IMR-90 (cell line): Measurements from ENCODE around the gene TAF1L. TPM values are rescaled to one million over a fixed set of nuclear protein-coding genes. Genes with fewer than 3 reads are reported as not detected.

Experiments
- ATAC-seq: fragments of 200-7000 bp; cut with Tn5 transposase; 2 replicates; pipeline ENCODE4 v1.9.1; 2020; ENCODE audit warnings: low read depth, mild to moderate bottlenecking, moderate library complexity
- BruUV-seq: library from RNA; stranded (reverse); fragments of 400-500 nt; replicated peaks from 2 replicates; lab custom pipeline; 2021; lab: Mats Ljungman, UMichigan
- CTCF ChIA-PET: fragments of 300-600 bp; formaldehyde crosslinking; extraction: SDS; loops from one replicate; lab custom pipeline; 2021; ENCODE audit warnings: antibody characterized with exemption; lab: Yijun Ruan, JAX
- POLR2A ChIA-PET: fragments of 300-600 bp; sonication (Branson Sonifier 250); formaldehyde crosslinking; loops from one replicate; lab custom pipeline; 2022; ENCODE audit warnings: antibody characterized with exemption; ENCODE audit not compliant: unreplicated experiment; lab: Charles Lee
- DNase-seq: peaks from one replicate; pipeline ENCODE4 v3.0.0; 2013
- H2AFZ ChIP-seq: replicated peaks from 2 replicates; pipeline ENCODE3; 2013; ENCODE audit warnings: low read length, mild to moderate bottlenecking; ENCODE audit not compliant: poor library complexity
- H2AK5ac ChIP-seq: 2 replicates; pipeline ENCODE4 v1.6.1; 2013; ENCODE audit warnings: low read depth, low read length, inconsistent platforms
- H2AK9ac ChIP-seq: replicated peaks from 2 replicates; pipeline ENCODE3; 2013; ENCODE audit warnings: mild to moderate bottlenecking, low read depth, low read length, moderate library complexity; ENCODE audit not compliant: poor library complexity
- H2BK120ac ChIP-seq: 2 replicates; pipeline ENCODE4 v1.6.1; 2013; ENCODE audit warnings: low read depth, low read length, inconsistent platforms
- H2BK15ac ChIP-seq: 3 replicates; pipeline ENCODE4 v1.6.1; 2013; ENCODE audit warnings: low read depth, low read length, inconsistent platforms
- H2BK20ac ChIP-seq: 2 replicates; pipeline ENCODE4 v1.6.1; 2013; ENCODE audit warnings: low read depth, mild to moderate bottlenecking, inconsistent platforms, low read length, moderate library complexity
- H2BK5ac ChIP-seq: 2 replicates; pipeline ENCODE4 v1.6.1; 2013; ENCODE audit warnings: mild to moderate bottlenecking, low read depth, low read length, inconsistent platforms; ENCODE audit not compliant: poor library complexity, severe bottlenecking
- H3K14ac ChIP-seq: replicated peaks from 2 replicates; pipeline ENCODE4 v1.6.1; 2013; ENCODE audit warnings: low read depth, low read length, inconsistent platforms
- H3K18ac ChIP-seq: 2 replicates; pipeline ENCODE4 v1.6.1; 2013; ENCODE audit warnings: low read depth, low read length, control low read depth
- H3K23ac ChIP-seq: 2 replicates; pipeline ENCODE4 v1.6.1; 2013; ENCODE audit warnings: low read depth, low read length, inconsistent platforms
- H3K27ac ChIP-seq: 2 replicates; pipeline ENCODE4 v1.5.1; 2013; ENCODE audit warnings: mild to moderate bottlenecking, control low read depth, low read length; ENCODE audit not compliant: insufficient read depth
- H3K27me3 ChIP-seq: 2 replicates; pipeline ENCODE4 v1.6.1; 2013; ENCODE audit warnings: low read length; ENCODE audit not compliant: control insufficient read depth, insufficient read depth
- H3K36me3 ChIP-seq: 2 replicates; pipeline ENCODE4 v1.6.1; 2013; ENCODE audit warnings: low read length, mixed read lengths; ENCODE audit not compliant: control insufficient read depth, insufficient read depth
- H3K4ac ChIP-seq: 2 replicates; pipeline ENCODE4 v1.6.1; 2013; ENCODE audit warnings: low read depth, low read length, inconsistent platforms
- H3K4me1 ChIP-seq: 2 replicates; pipeline ENCODE4 v1.6.1; 2013; ENCODE audit warnings: low read length, mixed read lengths; ENCODE audit not compliant: control insufficient read depth, insufficient read depth
- H3K4me2 ChIP-seq: 2 replicates; pipeline ENCODE4 v1.6.1; 2013; ENCODE audit warnings: low read depth, mild to moderate bottlenecking, control low read depth, low read length, moderate library complexity
- H3K4me3 ChIP-seq: 2 replicates; pipeline ENCODE4 v1.5.1; 2013; ENCODE audit warnings: low read depth, mild to moderate bottlenecking, control low read depth, low read length, moderate library complexity; ENCODE audit not compliant: insufficient read depth
- H3K56ac ChIP-seq: 2 replicates; pipeline ENCODE4 v1.6.1; 2013; ENCODE audit warnings: low read length, inconsistent platforms; ENCODE audit not compliant: insufficient read depth; ENCODE audit errors: extremely low read depth
- H3K79me1 ChIP-seq, 2 experiments: 2 replicates each; pipeline ENCODE4 v1.6.1; 2013; ENCODE audit warnings: low read length in 2 of 2, inconsistent platforms in 1 of 2, low read depth in 1 of 2
- H3K9ac ChIP-seq: 2 replicates; pipeline ENCODE4 v1.6.1; 2013; ENCODE audit warnings: low read depth, low read length, control low read depth
- H3K9me1 ChIP-seq: 2 replicates; pipeline ENCODE4 v1.6.1; 2013; ENCODE audit warnings: low read length, inconsistent platforms; ENCODE audit not compliant: insufficient read depth
- H3K9me3 ChIP-seq: 2 replicates; pipeline ENCODE4 v1.6.1; 2013; ENCODE audit warnings: low read length; ENCODE audit not compliant: control insufficient read depth, insufficient read depth
- H4K20me1 ChIP-seq: 2 replicates; pipeline ENCODE4 v1.6.1; 2013; ENCODE audit warnings: low read length, inconsistent platforms; ENCODE audit not compliant: insufficient read depth
- H4K5ac ChIP-seq: 2 replicates; pipeline ENCODE4 v1.6.1; 2013; ENCODE audit warnings: mild to moderate bottlenecking, low read depth, low read length, control low read depth
- H4K8ac ChIP-seq, 2 experiments: 2 replicates each; pipeline ENCODE4 v1.6.1; 2013; ENCODE audit warnings: low read depth in 2 of 2, low read length in 2 of 2, control low read depth in 1 of 2, inconsistent platforms in 1 of 2
- H4K91ac ChIP-seq: 2 replicates; pipeline ENCODE4 v1.6.1; 2013; ENCODE audit warnings: low read depth, low read length, inconsistent platforms; ENCODE audit not compliant: insufficient read depth
- ELK1 ChIP-seq: fragments of 150-350 bp; IDR thresholded peaks from 2 replicates; pipeline ENCODE4 v1.6.1; 2016; ENCODE audit warnings: low read depth, mild to moderate bottlenecking, low read length, moderate library complexity, borderline replicate concordance
- MAFK ChIP-seq: IDR thresholded peaks from 2 replicates; pipeline ENCODE4 v1.6.1; 2012; ENCODE audit warnings: low read depth, low read length, improper control_type of control experiment
- MXI1 ChIP-seq: IDR thresholded peaks from 2 replicates; pipeline ENCODE4 v1.6.1; 2012; ENCODE audit warnings: low read depth, mild to moderate bottlenecking, low read length, moderate library complexity, borderline replicate concordance
- POLR2A ChIP-seq: IDR thresholded peaks from 2 replicates; pipeline ENCODE4 v1.6.1; 2012; ENCODE audit warnings: mild to moderate bottlenecking, low read depth, low read length
- RAD21 ChIP-seq: IDR thresholded peaks from 2 replicates; pipeline ENCODE4 v1.6.1; 2012; ENCODE audit warnings: low read length, improper control_type of control experiment
- RCOR1 ChIP-seq: IDR thresholded peaks from 2 replicates; pipeline ENCODE4 v1.6.1; 2012; ENCODE audit warnings: mild to moderate bottlenecking, low read length, improper control_type of control experiment; ENCODE audit not compliant: insufficient replicate concordance
- RFX5 ChIP-seq: IDR thresholded peaks from 2 replicates; pipeline ENCODE4 v1.8.0; 2012; ENCODE audit warnings: low read depth, mild to moderate bottlenecking, low read length, moderate library complexity
- SMC3 ChIP-seq: fragments of 150-350 bp; IDR thresholded peaks from 2 replicates; pipeline ENCODE4 v1.6.1; 2016; ENCODE audit warnings: low read depth, mild to moderate bottlenecking, antibody characterized with exemption, low read length, moderate library complexity
- USF2 ChIP-seq: fragments of 150-350 bp; IDR thresholded peaks from 2 replicates; pipeline ENCODE4 v1.6.1; 2017; ENCODE audit warnings: mild to moderate bottlenecking, antibody characterized with exemption, low read length, low read depth
- WGBS, 2 experiments: methylation state at CpG; one replicate each; pipeline versions ENCODE4 v1.1.5 to v1.1.7; 2013; ENCODE audit warnings: missing lambda C conversion rate in 2 of 2; ENCODE audit not compliant: insufficient read length in 1 of 2; ENCODE audit errors: extremely low coverage in 2 of 2; 5-methylcytosine and 5-hydroxymethylcytosine counted together
- dilution Hi-C: fragments of 300-500 bp; cut with HindIII; formaldehyde crosslinking; loops from one replicate; pipeline ENCODE4 v1.14.3; 2018; ENCODE audit warnings: low sequenced_read_pairs; ENCODE audit not compliant: unreplicated experiment
- in situ Hi-C: fragments of 300-500 bp; cut with MboI; formaldehyde crosslinking; loops from 3 replicates; pipeline ENCODE4 v1.14.3; 2019; ENCODE audit warnings: low sequenced_read_pairs, inconsistent platforms, mixed read lengths
- intact Hi-C: fragments of 100-400 bp; cut with micrococcal nuclease; formaldehyde crosslinking; loops from 2 replicates; pipeline ENCODE4 v1.10.0; 2022
- polyA plus RNA-seq, 3 experiments: library from polyadenylated mRNA; depleted of rRNA; stranded (reverse); fragments of >200 nt; gene quantifications; 2 replicates each; pipeline ENCODE4 v1.2.3, GENCODE V29; 2012; ENCODE audit warnings: low replicate concordance in 1 of 3
- total RNA-seq: library from RNA; depleted of rRNA; stranded (reverse); fragments of >200 nt; gene quantifications from 2 replicates; pipeline ENCODE4 v1.2.3, GENCODE V29; 2012

TAF1L gene
- total and polyA plus RNA-seq, 2 of the 4 experiments (the other 2 are of a cell fraction) = not detected

GRCh38 chr9:32596096-32596865 lies 39.2 kb downstream of the TAF1L start (continued):
- TF ChIP-seq POLR2A = no peak

- no peak overlapping the region for H3K56ac ChIP-seq
- no peak overlapping the region for H4K8ac ChIP-seq
- no peak overlapping the region for H2BK5ac ChIP-seq
- no peak overlapping the region for H4K5ac ChIP-seq
- no peak overlapping the region for H3K27ac ChIP-seq
- H3K9ac ChIP-seq = no peak overlapping the region
- in situ Hi-C loops = no loop called here
- CTCF ChIA-PET = interaction anchor here (1.4 to 3.3 kb wide), 2 partner anchors 11 to 378 kb away, joined by 7 to 11 read pairs; no protein-coding TSS in a partner anchor
- TF ChIP-seq MAFK = no peak
- no peak for TF ChIP-seq ELK1
- TF ChIP-seq USF2 = no peak
- no peak for TF ChIP-seq SMC3
- no peak for TF ChIP-seq MXI1
- no peak for TF ChIP-seq RFX5
- no peak for TF ChIP-seq RCOR1
- no peak for TF ChIP-seq RAD21
- TF ChIP-seq POLR2A = no peak
- peaks cover 1% of the 10 kb centered on the region; the same call in 1 of the 2 replicates for H3K27me3 ChIP-seq
- no peak overlapping the region for H2AK5ac ChIP-seq
- POLR2A ChIA-PET = no interaction called here
- no peaks in the 10 kb centered on the region for H3K36me3 ChIP-seq
- DNase-seq (no peak), ATAC-seq (no peak)
- BruUV-seq = no TSS peak
- H2BK15ac ChIP-seq = no peak overlapping the region
- H3K9me3 ChIP-seq = no peaks in the 10 kb centered on the region
- H3K4ac ChIP-seq = no peak overlapping the region
- H2BK20ac ChIP-seq = no peak overlapping the region
- dilution Hi-C loops = no loop called here
- no peak overlapping the region for H3K4me2 ChIP-seq
- no peak overlapping the region for H3K14ac ChIP-seq
- intact Hi-C loops = no loop called here
- H3K4me3 ChIP-seq = no peak overlapping the region
- H3K4me1 ChIP-seq = no peaks in the 10 kb centered on the region
- no CpG with 5 or more reads among the region's 1 CpG for WGBS, 2 experiments
- H2AFZ ChIP-seq = no peak overlapping the region
- no peak overlapping the region for H3K18ac ChIP-seq
- no peaks in the 10 kb centered on the region for H4K20me1 ChIP-seq
- H2AK9ac ChIP-seq = no peak overlapping the region
- H2BK120ac ChIP-seq = no peak overlapping the region
- H4K91ac ChIP-seq = no peak overlapping the region
- no peaks in the 10 kb centered on the region for H3K9me1 ChIP-seq
- H3K23ac ChIP-seq = no peak overlapping the region
- H3K79me1 ChIP-seq = no peaks in the 10 kb centered on the region
Measured at GRCh38 chr9:32590898-32591297, 44.6 kb downstream of the TAF1L start.
